Brain microvascular endothelial cell (primary cell): ENCODE data around the gene SMCO2.

ENCODE experiments used
- DNase-seq: peaks from one replicate; pipeline ENCODE4 v3.0.0-alpha.2; 2020
- H3K27ac ChIP-seq: fragments of 250-450 bp; sonication (Bioruptor Pico); 2 replicates; pipeline ENCODE4 v1.5.1; 2020; ENCODE audit warnings: mild to moderate bottlenecking, moderate library complexity
- H3K27me3 ChIP-seq: fragments of 250-450 bp; sonication (Bioruptor Pico); replicated peaks from 2 replicates; pipeline ENCODE4 v1.5.1; 2020; ENCODE audit warnings: mild to moderate bottlenecking
- H3K36me3 ChIP-seq: fragments of 250-450 bp; sonication (Bioruptor Pico); replicated peaks from 2 replicates; pipeline ENCODE4 v1.5.1; 2020; ENCODE audit warnings: mild to moderate bottlenecking
- H3K4me3 ChIP-seq: 2 replicates; pipeline ENCODE4 v1.5.1; 2011; ENCODE audit warnings: low read depth, mild to moderate bottlenecking, control low read depth, low read length, moderate library complexity
- CTCF ChIP-seq: IDR thresholded peaks from 2 replicates; pipeline ENCODE4 v1.5.1; 2011; ENCODE audit warnings: low read depth, mild to moderate bottlenecking, moderate library complexity, low read length, control low read depth, inconsistent platforms; ENCODE audit errors: missing control alignments
- in situ Hi-C: cut with HindIII; loops from 2 replicates; pipeline ENCODE4 v1.10.0; 2017; ENCODE audit warnings: low sequenced_read_pairs, low pct_ligation_motif_present

The SMCO2 gene

GRCh38 chr12:27437839-27438238, 8.7 kb upstream of the SMCO2 start:
- Histone ChIP-seq H3K27me3 (no peaks in the 10 kb centered on the region), H3K36me3 (no peaks in the 10 kb centered on the region), H3K4me3 (no peak overlapping the region), H3K27ac (no peak overlapping the region)
- DNase-seq, result no peak
- TF ChIP-seq CTCF, result no peak
- in situ Hi-C loops, result no loop called here

- no peak for DNase-seq
- no peak for TF ChIP-seq CTCF
Measured at GRCh38 chr12:27447761-27448160, 1.2 kb downstream of the SMCO2 start.

GRCh38 chr12:27449026-27449425, 2.5 kb downstream of the SMCO2 start:
- in situ Hi-C loops, result no loop called here

More at GRCh38 chr12:27447761-27448160, 1.2 kb downstream of the SMCO2 start:
- Histone ChIP-seq H3K36me3 (no peaks in the 10 kb centered on the region), H3K27me3 (no peaks in the 10 kb centered on the region), H3K4me3 (no peak overlapping the region), H3K27ac (no peak overlapping the region)
- in situ Hi-C loops, result no loop called here

GRCh38 chr12:27449893-27450534, 3.5 kb downstream of the SMCO2 start:
- in situ Hi-C loops, result no loop called here
- no peak for DNase-seq
- no peak overlapping the region for H3K27ac ChIP-seq
- no peak overlapping the region for H3K4me3 ChIP-seq
- H3K27me3 ChIP-seq, result no peaks in the 10 kb centered on the region
- H3K36me3 ChIP-seq, result no peaks in the 10 kb centered on the region
- no peak for TF ChIP-seq CTCF

More at GRCh38 chr12:27449026-27449425, 2.5 kb downstream of the SMCO2 start:
- Histone ChIP-seq H3K27me3 (no peaks in the 10 kb centered on the region), H3K4me3 (no peak overlapping the region), H3K27ac (no peak overlapping the region), H3K36me3 (no peaks in the 10 kb centered on the region)
- TF ChIP-seq CTCF, result no peak
- DNase-seq, result no peak

GRCh38 chr12:27451036-27451825, 4.7 kb downstream of the SMCO2 start:
- H3K4me3 ChIP-seq, result no peak overlapping the region
- no peaks in the 10 kb centered on the region for H3K36me3 ChIP-seq
- no peak for DNase-seq
- no peak overlapping the region for H3K27ac ChIP-seq
- in situ Hi-C loops, result no loop called here
- no peaks in the 10 kb centered on the region for H3K27me3 ChIP-seq
- no peak for TF ChIP-seq CTCF
